Nephron progenitor cell (in vitro differentiated cells): Measurements from ENCODE around the gene GFPT2.

ENCODE experiments used
- DNase-seq: peaks from one replicate; pipeline ENCODE4 v3.0.0; 2021
- H3K27ac Mint-ChIP-seq: 2 replicates; pipeline ENCODE4 v1.8.0; 2021; ENCODE audit warnings: mild to moderate bottlenecking, moderate library complexity, mixed read lengths
- H3K27me3 Mint-ChIP-seq: 2 replicates; pipeline ENCODE4 v1.8.0; 2021; ENCODE audit warnings: mild to moderate bottlenecking, low read depth, mixed read lengths; ENCODE audit not compliant: poor library complexity
- H3K36me3 Mint-ChIP-seq: 2 replicates; pipeline ENCODE4 v1.8.0; 2021; ENCODE audit warnings: low read depth, mixed read lengths
- H3K4me1 Mint-ChIP-seq: 2 replicates; pipeline ENCODE4 v1.8.0; 2021; ENCODE audit warnings: mixed read lengths
- H3K4me3 Mint-ChIP-seq: 2 replicates; pipeline ENCODE4 v1.8.0; 2021; ENCODE audit warnings: mild to moderate bottlenecking, moderate library complexity, mixed read lengths
- H3K9me3 Mint-ChIP-seq: 2 replicates; pipeline ENCODE4 v1.8.0; 2021; ENCODE audit warnings: mild to moderate bottlenecking, moderate library complexity, mixed read lengths
- TF ChIP-seq, protein P1 (sequence below): fragments of 200-600 bp; sonication (generic); IDR thresholded peaks from 2 replicates; pipeline ENCODE4 v1.5.0; 2021; ENCODE audit warnings: antibody characterized with exemption

The GFPT2 gene

DNA sequence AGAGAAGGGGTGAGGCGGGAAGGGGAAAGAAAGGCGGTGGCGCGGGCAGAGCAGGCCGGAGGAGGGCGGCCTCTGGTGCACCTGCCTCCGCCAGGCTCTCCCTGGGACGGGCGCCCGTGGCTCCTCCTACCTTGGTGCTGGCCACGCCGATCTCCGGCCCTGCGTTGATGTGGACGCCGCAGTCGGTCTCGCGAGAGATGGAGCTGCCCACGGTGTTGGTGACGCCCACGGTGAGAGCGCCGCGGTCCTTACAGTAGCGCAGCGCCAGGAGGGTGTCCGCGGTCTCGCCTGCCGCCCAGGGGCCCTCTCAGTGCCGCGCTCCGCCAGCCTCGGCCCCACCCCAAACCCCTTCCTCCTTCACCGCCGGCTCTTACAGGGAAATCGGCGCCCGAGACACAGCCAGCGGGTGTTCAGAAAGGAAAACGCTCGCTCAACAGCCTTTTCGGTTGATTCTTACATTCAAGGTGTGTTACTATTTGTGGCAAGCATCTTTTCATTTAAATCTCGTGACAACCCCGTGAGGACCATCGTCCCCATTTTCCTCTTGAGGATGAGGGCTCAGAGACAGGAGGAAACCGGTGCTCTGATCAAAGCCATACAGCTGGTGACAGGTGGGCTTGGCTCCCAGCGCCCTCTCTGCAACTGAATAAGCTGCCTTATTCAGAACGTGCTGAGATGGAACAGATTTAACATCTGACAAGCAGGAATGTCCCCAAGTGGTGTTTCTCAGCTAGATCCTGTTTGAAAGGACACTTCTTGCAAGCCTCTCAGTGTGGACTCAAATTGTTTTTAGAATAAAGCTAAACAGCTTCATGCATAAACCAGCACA lies 39.2 kb downstream of the GFPT2 start:
- Mint-ChIP-seq H3K27ac (no peak overlapping the region), H3K9me3 (no peaks in the 10 kb centered on the region), H3K36me3 (peaks cover 47% of the 10 kb centered on the region), H3K4me3 (no peak overlapping the region), H3K27me3 (no peaks in the 10 kb centered on the region), H3K4me1 (no peaks in the 10 kb centered on the region)
- DNase-seq: no peak
- TF ChIP-seq, protein P1, sequence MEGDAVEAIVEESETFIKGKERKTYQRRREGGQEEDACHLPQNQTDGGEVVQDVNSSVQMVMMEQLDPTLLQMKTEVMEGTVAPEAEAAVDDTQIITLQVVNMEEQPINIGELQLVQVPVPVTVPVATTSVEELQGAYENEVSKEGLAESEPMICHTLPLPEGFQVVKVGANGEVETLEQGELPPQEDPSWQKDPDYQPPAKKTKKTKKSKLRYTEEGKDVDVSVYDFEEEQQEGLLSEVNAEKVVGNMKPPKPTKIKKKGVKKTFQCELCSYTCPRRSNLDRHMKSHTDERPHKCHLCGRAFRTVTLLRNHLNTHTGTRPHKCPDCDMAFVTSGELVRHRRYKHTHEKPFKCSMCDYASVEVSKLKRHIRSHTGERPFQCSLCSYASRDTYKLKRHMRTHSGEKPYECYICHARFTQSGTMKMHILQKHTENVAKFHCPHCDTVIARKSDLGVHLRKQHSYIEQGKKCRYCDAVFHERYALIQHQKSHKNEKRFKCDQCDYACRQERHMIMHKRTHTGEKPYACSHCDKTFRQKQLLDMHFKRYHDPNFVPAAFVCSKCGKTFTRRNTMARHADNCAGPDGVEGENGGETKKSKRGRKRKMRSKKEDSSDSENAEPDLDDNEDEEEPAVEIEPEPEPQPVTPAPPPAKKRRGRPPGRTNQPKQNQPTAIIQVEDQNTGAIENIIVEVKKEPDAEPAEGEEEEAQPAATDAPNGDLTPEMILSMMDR: no peak

DNA sequence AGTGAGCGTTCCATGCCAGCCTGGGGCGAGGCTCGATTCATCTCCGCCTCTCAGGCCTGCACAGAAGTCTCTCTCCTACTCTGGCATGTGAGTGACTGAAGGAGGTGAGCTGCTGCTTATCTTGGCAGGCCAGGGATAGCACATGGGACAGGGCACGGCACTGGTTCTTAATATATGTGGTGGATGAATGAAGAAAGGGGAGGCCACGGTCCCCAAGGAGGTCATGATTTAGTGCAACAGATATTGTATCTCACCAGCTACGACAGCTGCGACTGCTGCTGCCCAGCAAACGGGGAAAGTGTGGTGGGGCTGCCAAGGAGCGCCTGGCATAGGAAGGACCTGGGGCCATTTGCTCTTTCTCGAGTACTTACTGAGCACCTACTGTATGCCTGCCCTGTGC lies 41.9 kb downstream of the GFPT2 start:
- H3K27me3 Mint-ChIP-seq: no peaks in the 10 kb centered on the region
- TF ChIP-seq, protein P1: no peak
- H3K9me3 Mint-ChIP-seq: no peaks in the 10 kb centered on the region

DNA sequence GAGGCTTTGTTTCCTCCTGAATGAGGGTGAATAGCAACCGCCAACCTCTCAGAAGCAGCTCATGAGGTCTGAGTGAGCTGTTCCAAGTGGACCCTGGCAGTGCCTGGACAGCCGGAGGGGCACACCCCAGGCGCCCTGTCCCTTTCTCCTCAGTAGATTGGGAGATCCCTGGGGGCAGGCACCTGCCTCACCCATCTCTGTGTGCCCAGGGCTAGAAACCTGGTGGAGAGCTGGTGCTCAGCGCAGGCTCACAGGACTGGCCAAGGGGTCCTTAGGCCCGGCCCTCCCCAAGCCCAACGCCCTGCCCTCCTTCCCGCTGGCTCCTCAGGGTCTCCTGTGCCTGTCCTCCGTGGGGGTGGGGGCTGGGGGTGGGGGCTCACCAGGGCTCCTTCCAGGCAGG lies 46.3 kb downstream of the GFPT2 start:
- Mint-ChIP-seq H3K9me3 (no peaks in the 10 kb centered on the region), H3K27ac (no peak overlapping the region), H3K36me3 (peaks cover 36% of the 10 kb centered on the region), H3K4me3 (no peak overlapping the region), H3K4me1 (peaks cover 11% of the 10 kb centered on the region), H3K27me3 (no peaks in the 10 kb centered on the region)
- TF ChIP-seq, protein P1: no peak
- DNase-seq: no peak

More for the DNA sequence above, 41.9 kb downstream of the GFPT2 start:
- Mint-ChIP-seq H3K27ac (peak overlapping the region; percentile 46), H3K4me1 (no peaks in the 10 kb centered on the region), H3K36me3 (peaks cover 40% of the 10 kb centered on the region), H3K4me3 (no peak overlapping the region)
- no peak for DNase-seq

DNA sequence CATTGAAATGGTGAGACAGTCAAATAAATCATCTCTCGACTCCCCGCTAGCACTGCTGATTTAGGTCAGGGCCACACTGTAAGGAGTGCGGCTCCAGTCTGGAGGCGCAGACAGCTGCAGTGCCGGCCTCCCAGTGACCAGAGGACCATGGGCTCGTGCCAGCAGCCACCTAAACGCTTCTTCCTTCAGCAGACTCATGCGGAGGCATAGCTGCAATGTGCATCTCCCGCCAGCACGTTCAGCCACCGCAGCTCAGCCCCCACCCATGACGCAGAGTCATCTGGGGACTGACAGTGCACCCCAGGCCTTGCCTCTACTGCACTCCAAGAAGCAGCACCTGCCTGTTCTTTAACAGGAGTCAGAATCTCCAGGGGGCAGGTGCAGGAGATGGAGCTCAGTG lies 47.7 kb downstream of the GFPT2 start:
- DNase-seq: no peak

DNA sequence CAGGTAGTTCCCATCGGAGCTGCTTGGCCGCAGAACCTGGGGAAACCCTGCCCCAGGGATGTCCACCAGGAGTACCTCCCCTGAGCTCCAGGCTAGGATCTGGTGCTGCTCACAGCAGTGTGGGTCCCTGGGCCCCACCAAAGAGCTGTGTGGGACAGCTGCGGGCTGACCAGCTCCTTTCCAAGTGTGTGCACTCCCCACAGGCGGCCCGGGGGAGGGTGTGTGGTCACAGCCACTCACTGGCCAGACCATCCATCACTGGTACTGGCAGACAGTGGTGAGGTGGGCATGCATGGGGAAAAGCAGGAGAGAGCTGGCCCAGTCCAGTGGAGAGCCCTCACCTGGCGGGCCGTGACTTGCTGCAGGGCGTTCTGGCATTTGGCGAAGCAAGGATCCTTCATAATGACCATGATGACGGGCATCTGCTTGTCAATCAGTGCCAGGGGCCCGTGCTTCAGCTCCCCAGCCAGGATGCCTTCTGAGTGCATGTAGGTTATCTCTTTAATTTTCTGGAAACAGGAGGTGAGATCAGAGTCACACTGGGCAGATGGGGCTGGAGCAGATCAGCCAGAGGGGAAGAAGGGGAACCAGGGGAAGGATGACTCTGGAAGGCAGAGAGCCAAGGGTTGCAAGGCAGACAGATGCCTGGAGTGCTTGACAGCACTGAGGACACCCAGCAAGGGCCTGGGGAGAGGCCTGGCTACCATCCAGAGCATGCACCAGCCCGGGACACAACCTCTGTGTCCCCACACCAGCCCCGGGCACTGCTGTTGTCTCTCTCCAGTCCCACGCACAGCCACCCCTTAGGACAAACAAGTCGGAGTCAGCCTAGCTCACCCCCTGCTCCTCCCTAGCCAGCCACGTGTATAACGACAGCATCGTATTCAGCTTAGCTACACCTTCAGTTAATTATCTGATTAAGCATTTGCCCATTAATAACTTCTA lies 48.4 kb downstream of the GFPT2 start:
- H3K9me3 Mint-ChIP-seq: no peaks in the 10 kb centered on the region
- H3K4me3 Mint-ChIP-seq: no peak overlapping the region
- no peak overlapping the region for H3K27ac Mint-ChIP-seq
- no peaks in the 10 kb centered on the region for H3K27me3 Mint-ChIP-seq
- no peak for DNase-seq
- TF ChIP-seq, protein P1: no peak
- peaks cover 39% of the 10 kb centered on the region for H3K36me3 Mint-ChIP-seq
- peaks cover 11% of the 10 kb centered on the region for H3K4me1 Mint-ChIP-seq

More for the DNA sequence above, 47.7 kb downstream of the GFPT2 start:
- peaks cover 38% of the 10 kb centered on the region for H3K36me3 Mint-ChIP-seq
- H3K4me1 Mint-ChIP-seq: peaks cover 11% of the 10 kb centered on the region
- no peak overlapping the region for H3K4me3 Mint-ChIP-seq
- TF ChIP-seq, protein P1: no peak
- H3K9me3 Mint-ChIP-seq: no peaks in the 10 kb centered on the region
- no peaks in the 10 kb centered on the region for H3K27me3 Mint-ChIP-seq
- no peak overlapping the region for H3K27ac Mint-ChIP-seq
